HG03045 (cell line): Measurements from ENCODE around the gene GSTA2.
"Not testable (repeated sequence)": the region's sequence is repeated elsewhere in the genome, so short reads cannot be mapped to it uniquely, and the experiment has no call there.

Experiments
- ATAC-seq: cut with Tn5 transposase; IDR thresholded peaks from one replicate; pipeline ENCODE4 v1.9.1; 2021; ENCODE audit warnings: mild to moderate bottlenecking, moderate library complexity; ENCODE audit not compliant: unreplicated experiment

The GSTA2 gene

GRCh38 chr6:52763322-52763916, at the start of gene GSTA2:
GSTA2 (minus strand) TSS chr6:52763475; CDS start chr6:52757947, 5,528 bp downstream.
- not testable (repeated sequence) for ATAC-seq

- ATAC-seq: not testable (repeated sequence)
Measured at GRCh38 chr6:52809777-52810176, 46.5 kb upstream of the GSTA2 start.

- ATAC-seq: no peak
Measured at GRCh38 chr6:52808660-52809059, 45.4 kb upstream of the GSTA2 start.

GRCh38 chr6:52803668-52804255, 40.5 kb upstream of the GSTA2 start, which contains the start of gene GSTA1:
GSTA1 (minus strand) TSS chr6:52803816; CDS start chr6:52799267, 4,549 bp downstream.
- not testable (repeated sequence) for ATAC-seq

- ATAC-seq: no peak
Measured at GRCh38 chr6:52802806-52803205, 39.5 kb upstream of the GSTA2 start.

GRCh38 chr6:52801188-52801841, 38.0 kb upstream of the GSTA2 start:
- ATAC-seq: no peak

- not testable (repeated sequence) for ATAC-seq
Measured at GRCh38 chr6:52799272-52799671, 36.0 kb upstream of the GSTA2 start.

GRCh38 chr6:52794366-52794765, 31.1 kb upstream of the GSTA2 start:
- not testable (repeated sequence) for ATAC-seq

GRCh38 chr6:52790861-52791260, 27.6 kb upstream of the GSTA2 start:
- ATAC-seq: no peak

GRCh38 chr6:52789658-52790057, 26.4 kb upstream of the GSTA2 start:
- not testable (repeated sequence) for ATAC-seq

GRCh38 chr6:52788478-52788877, 25.2 kb upstream of the GSTA2 start:
- no peak for ATAC-seq

- ATAC-seq: no peak
Measured at GRCh38 chr6:52787917-52788316, 24.6 kb upstream of the GSTA2 start.

GRCh38 chr6:52786249-52786956, 23.1 kb upstream of the GSTA2 start:
- ATAC-seq: no peak

- not testable (repeated sequence) for ATAC-seq
Measured at GRCh38 chr6:52782696-52783274, 19.5 kb upstream of the GSTA2 start.

- ATAC-seq: not testable (repeated sequence)
Measured at GRCh38 chr6:52782209-52782608, 18.9 kb upstream of the GSTA2 start.

GRCh38 chr6:52779237-52779636, 16.0 kb upstream of the GSTA2 start:
- ATAC-seq: no peak

- ATAC-seq: not testable (repeated sequence)
Measured at GRCh38 chr6:52776711-52777351, 13.6 kb upstream of the GSTA2 start.

GRCh38 chr6:52769399-52769798, 6.1 kb upstream of the GSTA2 start:
- ATAC-seq: not testable (repeated sequence)

GRCh38 chr6:52767658-52768057, 4.4 kb upstream of the GSTA2 start:
- not testable (repeated sequence) for ATAC-seq

- ATAC-seq: not testable (repeated sequence)
Measured at GRCh38 chr6:52761673-52762491, 1.4 kb downstream of the GSTA2 start.
